Erythroblast (primary cell): Measurements from ENCODE around the gene KCNT1.

Experiments used
- DNase-seq, 2 experiments: peaks; one replicate each; lab custom pipeline; 2025; lab: John Stamatoyannopoulos, UW
- GATA1 ChIP-seq: IDR thresholded peaks from 2 replicates; pipeline ENCODE4 v1.6.1; 2011; ENCODE audit warnings: low read depth, mild to moderate bottlenecking, control low read depth, low read length, moderate library complexity
- POLR2A ChIP-seq: IDR thresholded peaks from 2 replicates; pipeline ENCODE4 v1.6.1; 2011; ENCODE audit warnings: mild to moderate bottlenecking, low read length

Gene KCNT1

GRCh38 chr9:135753391-135754105 lies 51.6 kb downstream of the KCNT1 start:
- DNase-seq, result no peak
- no peak for TF ChIP-seq GATA1
- TF ChIP-seq POLR2A, result no peak

GRCh38 chr9:135756576-135756975 lies 54.6 kb downstream of the KCNT1 start:
- DNase-seq, result no peak
- no peak for TF ChIP-seq POLR2A
- TF ChIP-seq GATA1, result no peak

- DNase-seq, result no peak
- TF ChIP-seq POLR2A, result no peak
- no peak for TF ChIP-seq GATA1
Measured at GRCh38 chr9:135757356-135757755, 55.4 kb downstream of the KCNT1 start.

- TF ChIP-seq GATA1 (no peak), POLR2A (no peak)
- DNase-seq, result no peak
Measured at GRCh38 chr9:135758056-135758455, 56.1 kb downstream of the KCNT1 start.

GRCh38 chr9:135758870-135759269 lies 56.9 kb downstream of the KCNT1 start:
- no peak for DNase-seq
- TF ChIP-seq GATA1, result no peak
- TF ChIP-seq POLR2A, result no peak

GRCh38 chr9:135759676-135760300 lies 57.8 kb downstream of the KCNT1 start:
- DNase-seq, result no peak
- TF ChIP-seq POLR2A (no peak), GATA1 (no peak)

GRCh38 chr9:135760465-135760864 lies 58.5 kb downstream of the KCNT1 start:
- no peak for DNase-seq
- no peak for TF ChIP-seq GATA1
- TF ChIP-seq POLR2A, result no peak

GRCh38 chr9:135761150-135761844 lies 59.3 kb downstream of the KCNT1 start:
- no peak for DNase-seq
- TF ChIP-seq GATA1 (no peak), POLR2A (no peak)

GRCh38 chr9:135761845-135762168 lies 59.8 kb downstream of the KCNT1 start:
- TF ChIP-seq POLR2A (no peak), GATA1 (no peak)
- no peak for DNase-seq

- no peak for DNase-seq
- TF ChIP-seq GATA1, result no peak
- TF ChIP-seq POLR2A, result no peak
Measured at GRCh38 chr9:135762921-135763320, 60.9 kb downstream of the KCNT1 start.

GRCh38 chr9:135763716-135764446 lies 61.9 kb downstream of the KCNT1 start:
- TF ChIP-seq GATA1, result no peak
- no peak for TF ChIP-seq POLR2A
- DNase-seq, result no peak

GRCh38 chr9:135764731-135765130 lies 62.7 kb downstream of the KCNT1 start:
- no peak for DNase-seq
- TF ChIP-seq POLR2A (no peak), GATA1 (no peak)

- no peak for TF ChIP-seq POLR2A
- no peak for TF ChIP-seq GATA1
Measured at GRCh38 chr9:135765416-135765815, 63.4 kb downstream of the KCNT1 start.

More at GRCh38 chr9:135765416-135765815, 63.4 kb downstream of the KCNT1 start:
- no peak for DNase-seq
